Duodenal mucosa (tissue), 2 donors: ENCODE data around the gene SNED1.

Experiments used
- H3K27ac ChIP-seq: one replicate; pipeline ENCODE4 v1.7.0; 2013; ENCODE audit warnings: low read depth, low read length
- H3K27me3 ChIP-seq, 2 donors: one replicate each; pipeline ENCODE4 v1.7.0; 2013; ENCODE audit warnings: low read length in 2 of 2, control low read depth in 1 of 2; ENCODE audit not compliant: insufficient read depth in 2 of 2, control insufficient read depth in 1 of 2
- H3K36me3 ChIP-seq, 2 donors: one replicate each; pipeline ENCODE4 v1.7.0; 2013; ENCODE audit warnings: low read length in 2 of 2, control low read depth in 1 of 2; ENCODE audit not compliant: insufficient read depth in 2 of 2, control insufficient read depth in 1 of 2
- H3K4me1 ChIP-seq, 2 donors: one replicate each; pipeline ENCODE4 v1.7.0; 2013; ENCODE audit warnings: low read length in 2 of 2, control low read depth in 1 of 2; ENCODE audit not compliant: insufficient read depth in 2 of 2, control insufficient read depth in 1 of 2
- H3K4me3 ChIP-seq, 2 donors: one replicate each; pipeline ENCODE4 v1.7.0; 2013; ENCODE audit warnings: low read length in 2 of 2, low read depth in 1 of 2
- H3K9ac ChIP-seq, 2 donors: one replicate each; pipeline ENCODE4 v1.7.0; 2013; ENCODE audit warnings: low read length in 2 of 2, low read depth in 1 of 2
- H3K9me3 ChIP-seq, 2 donors: one replicate each; pipeline ENCODE4 v1.7.0; 2013; ENCODE audit warnings: low read length in 2 of 2, control low read depth in 1 of 2; ENCODE audit not compliant: control insufficient read depth in 1 of 2

SNED1 gene

GRCh38 chr2:241049739-241050623, 51.6 kb downstream of the SNED1 start:
- H3K9ac ChIP-seq = no peak overlapping the region
- H3K9me3 ChIP-seq = no peaks in the 10 kb centered on the region
- H3K4me3 ChIP-seq = no peak overlapping the region
- H3K36me3 ChIP-seq = no peaks in the 10 kb centered on the region
- no peak overlapping the region for H3K27ac ChIP-seq
- H3K4me1 ChIP-seq = no peaks in the 10 kb centered on the region
- no peaks in the 10 kb centered on the region for H3K27me3 ChIP-seq

- Histone ChIP-seq H3K36me3 (no peaks in the 10 kb centered on the region), H3K9ac (no peak overlapping the region), H3K27ac (no peak overlapping the region), H3K27me3 (no peaks in the 10 kb centered on the region), H3K4me1 (no peaks in the 10 kb centered on the region), H3K4me3 (no peak overlapping the region), H3K9me3 (no peaks in the 10 kb centered on the region)
Measured at GRCh38 chr2:241050624-241051577, 52.5 kb downstream of the SNED1 start.

- H3K4me1 ChIP-seq = no peaks in the 10 kb centered on the region
Measured at GRCh38 chr2:241051578-241052487, 53.4 kb downstream of the SNED1 start.

GRCh38 chr2:241052677-241053360, 54.4 kb downstream of the SNED1 start:
- H3K9me3 ChIP-seq = no peaks in the 10 kb centered on the region
- H3K36me3 ChIP-seq = no peaks in the 10 kb centered on the region
- no peaks in the 10 kb centered on the region for H3K4me1 ChIP-seq

More at GRCh38 chr2:241051578-241052487, 53.4 kb downstream of the SNED1 start:
- H3K27me3 ChIP-seq = no peaks in the 10 kb centered on the region
- H3K9me3 ChIP-seq = no peaks in the 10 kb centered on the region
- H3K9ac ChIP-seq = no peak overlapping the region
- no peak overlapping the region for H3K4me3 ChIP-seq
- no peak overlapping the region for H3K27ac ChIP-seq
- no peaks in the 10 kb centered on the region for H3K36me3 ChIP-seq

GRCh38 chr2:241053576-241054251, 55.3 kb downstream of the SNED1 start:
- Histone ChIP-seq H3K27me3 (no peaks in the 10 kb centered on the region), H3K9me3 (no peaks in the 10 kb centered on the region), H3K4me3 (no peak overlapping the region), H3K9ac (no peak overlapping the region), H3K36me3 (no peaks in the 10 kb centered on the region), H3K4me1 (no peaks in the 10 kb centered on the region), H3K27ac (no peak overlapping the region)

More at GRCh38 chr2:241052677-241053360, 54.4 kb downstream of the SNED1 start:
- H3K4me3 ChIP-seq = no peak overlapping the region
- no peak overlapping the region for H3K9ac ChIP-seq
- H3K27me3 ChIP-seq = no peaks in the 10 kb centered on the region
- H3K27ac ChIP-seq = no peak overlapping the region

- no peak overlapping the region for H3K9ac ChIP-seq
- H3K27me3 ChIP-seq = peaks cover 0 to 3% of the 10 kb centered on the region in 2 donors
- H3K4me3 ChIP-seq = no peak overlapping the region
- H3K4me1 ChIP-seq = peaks cover 0 to 4% of the 10 kb centered on the region in 2 donors
- H3K36me3 ChIP-seq = no peaks in the 10 kb centered on the region
- no peak overlapping the region for H3K27ac ChIP-seq
- H3K9me3 ChIP-seq = no peaks in the 10 kb centered on the region
Measured at GRCh38 chr2:241061275-241061674, 62.9 kb downstream of the SNED1 start.

GRCh38 chr2:241062389-241063092, 64.1 kb downstream of the SNED1 start:
- Histone ChIP-seq H3K27me3 (peaks cover 0 to 3% of the 10 kb centered on the region in 2 donors), H3K9ac (no peak overlapping the region), H3K9me3 (no peaks in the 10 kb centered on the region), H3K4me1 (peaks cover 0 to 4% of the 10 kb centered on the region in 2 donors), H3K27ac (no peak overlapping the region), H3K36me3 (no peaks in the 10 kb centered on the region), H3K4me3 (no peak overlapping the region)

- Histone ChIP-seq H3K9me3 (no peaks in the 10 kb centered on the region), H3K9ac (no peak overlapping the region), H3K27ac (no peak overlapping the region), H3K4me1 (peaks cover 0 to 4% of the 10 kb centered on the region in 2 donors), H3K4me3 (no peak overlapping the region), H3K27me3 (peaks cover 0 to 3% of the 10 kb centered on the region in 2 donors), H3K36me3 (no peaks in the 10 kb centered on the region)
Measured at GRCh38 chr2:241063093-241063551, 64.7 kb downstream of the SNED1 start.
